Fibroblast of lung (primary cell): ENCODE data around the gene GZMH. TPM values are rescaled to one million over a fixed set of nuclear protein-coding genes. Genes with fewer than 3 reads are reported as not detected.

Source experiments
- DNase-seq, 2 donors: peaks; one replicate each; pipeline versions ENCODE4 v3.0.0 to v3.0.0-alpha.2; 2010; ENCODE audit warnings: low read depth in 2 of 2
- H2AFZ ChIP-seq: 2 replicates; pipeline ENCODE4 v1.5.1; 2012; ENCODE audit warnings: low read length, control low read depth, inconsistent platforms
- H3K27ac ChIP-seq: 2 replicates; pipeline ENCODE4 v1.5.1; 2011; ENCODE audit warnings: low read length, control low read depth; ENCODE audit not compliant: insufficient read depth
- H3K27me3 ChIP-seq: 2 replicates; pipeline ENCODE4 v1.5.1; 2011; ENCODE audit warnings: mild to moderate bottlenecking, low read length; ENCODE audit not compliant: control insufficient read depth, insufficient read depth
- H3K36me3 ChIP-seq: 2 replicates; pipeline ENCODE4 v1.5.1; 2011; ENCODE audit warnings: low read length; ENCODE audit not compliant: control insufficient read depth, insufficient read depth
- H3K4me1 ChIP-seq: 2 replicates; pipeline ENCODE4 v1.5.1; 2011; ENCODE audit warnings: low read length; ENCODE audit not compliant: control insufficient read depth, insufficient read depth; ENCODE audit errors: extremely low read depth
- H3K4me2 ChIP-seq: 2 replicates; pipeline ENCODE4 v1.5.1; 2011; ENCODE audit warnings: low read length, control low read depth; ENCODE audit not compliant: insufficient read depth; ENCODE audit errors: extremely low read depth
- H3K4me3 ChIP-seq, 4 experiments: fragments of 200-600 bp in 1 of 4; sonication (generic) in 1 of 4; replicated peaks in 1 of 4; 2 replicates each; pipeline ENCODE4 v1.5.1; 2011 to 2016; ENCODE audit warnings: low read length in 4 of 4, low read depth in 3 of 4, mild to moderate bottlenecking in 3 of 4, control low read depth in 2 of 4, inconsistent platforms in 1 of 4, mixed read lengths in 1 of 4; ENCODE audit not compliant: insufficient read depth in 1 of 4; ENCODE audit errors: control extremely low read depth in 1 of 4
- H3K79me2 ChIP-seq: 2 replicates; pipeline ENCODE4 v1.5.1; 2012; ENCODE audit warnings: mild to moderate bottlenecking, low read length, inconsistent platforms; ENCODE audit not compliant: control insufficient read depth, insufficient read depth
- H3K9ac ChIP-seq: 2 replicates; pipeline ENCODE4 v1.5.1; 2011; ENCODE audit warnings: mild to moderate bottlenecking, low read length, control low read depth; ENCODE audit not compliant: insufficient read depth
- H3K9me3 ChIP-seq: 2 replicates; pipeline ENCODE4 v1.5.1; 2012; ENCODE audit warnings: low read depth, low read length; ENCODE audit not compliant: control insufficient read depth, insufficient read depth
- H4K20me1 ChIP-seq: 2 replicates; pipeline ENCODE4 v1.5.1; 2011; ENCODE audit warnings: low read length; ENCODE audit not compliant: control insufficient read depth, insufficient read depth; ENCODE audit errors: extremely low read depth
- EZH2 ChIP-seq: IDR thresholded peaks from 2 replicates; pipeline ENCODE4 v1.5.1; 2012; ENCODE audit warnings: low read length, control low read depth, mild to moderate bottlenecking; ENCODE audit errors: missing control alignments
- polyA plus RNA-seq, 2 donors: library from polyadenylated mRNA; depleted of rRNA in 1 of 2; stranded (reverse) in 1 of 2; unstranded in 1 of 2; fragments of >200 nt; gene quantifications; 2 replicates each; pipeline ENCODE4 v1.2.1, GENCODE V29; 2011 to 2012; ENCODE audit warnings: missing spikeins in 1 of 2
- total RNA-seq: library from RNA; depleted of rRNA; stranded (reverse); fragments of >200 nt; gene quantifications from 2 replicates; pipeline ENCODE4 v1.2.1, GENCODE V29; 2014
- TF ChIP-seq, protein P1 (sequence below), 2 donors: IDR thresholded peaks in 1 of 2; conservative IDR thresholded peaks in 1 of 2; 1 replicate in 1 of 2; 2 replicates in 1 of 2; pipeline ENCODE4 v1.5.1; 2011 to 2012; ENCODE audit warnings: low read length in 2 of 2, control low read depth in 1 of 2, inconsistent platforms in 1 of 2, low read depth in 1 of 2, mild to moderate bottlenecking in 1 of 2

The GZMH gene
- total and polyA plus RNA-seq, 2 donors (not counting 1 experiment from before 2014, with no cell fraction given): not detected

DNA sequence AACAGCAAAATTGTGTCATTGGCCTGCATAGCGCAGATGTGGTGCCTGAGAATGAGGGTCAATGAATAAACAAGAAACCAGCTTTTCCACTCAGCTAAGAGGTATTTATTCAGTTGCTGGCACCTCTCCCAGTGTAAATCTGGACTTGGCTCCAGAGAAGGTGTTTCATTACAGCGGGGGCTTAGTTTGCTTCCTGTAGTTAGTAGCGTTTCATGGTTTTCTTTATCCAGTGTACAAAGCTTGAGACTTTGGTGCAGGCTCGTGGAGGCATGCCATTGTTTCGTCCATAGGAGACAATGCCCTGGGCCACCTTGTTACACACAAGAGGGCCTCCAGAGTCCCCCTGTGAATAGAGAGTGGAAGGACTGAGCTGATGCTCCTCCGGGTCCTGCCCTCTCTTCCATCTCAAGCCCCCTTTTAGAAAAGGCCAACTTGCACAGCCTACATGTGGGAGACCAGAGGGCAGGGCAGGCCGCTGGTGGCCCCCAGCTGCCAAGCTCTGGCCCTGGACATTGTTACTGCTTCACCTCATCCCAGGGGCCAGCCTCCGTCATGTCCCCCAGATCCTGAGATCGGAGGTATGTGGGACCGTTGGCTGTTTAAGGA, 21.5 kb upstream of the GZMH start:
- H3K4me1 ChIP-seq: no peaks in the 10 kb centered on the region
- no peaks in the 10 kb centered on the region for H3K27me3 ChIP-seq
- H3K36me3 ChIP-seq: no peaks in the 10 kb centered on the region
- no peak overlapping the region for H3K4me2 ChIP-seq
- peak in 1 of 2 donors; percentile 3 for DNase-seq
- TF ChIP-seq EZH2: no peak
- TF ChIP-seq, protein P1, sequence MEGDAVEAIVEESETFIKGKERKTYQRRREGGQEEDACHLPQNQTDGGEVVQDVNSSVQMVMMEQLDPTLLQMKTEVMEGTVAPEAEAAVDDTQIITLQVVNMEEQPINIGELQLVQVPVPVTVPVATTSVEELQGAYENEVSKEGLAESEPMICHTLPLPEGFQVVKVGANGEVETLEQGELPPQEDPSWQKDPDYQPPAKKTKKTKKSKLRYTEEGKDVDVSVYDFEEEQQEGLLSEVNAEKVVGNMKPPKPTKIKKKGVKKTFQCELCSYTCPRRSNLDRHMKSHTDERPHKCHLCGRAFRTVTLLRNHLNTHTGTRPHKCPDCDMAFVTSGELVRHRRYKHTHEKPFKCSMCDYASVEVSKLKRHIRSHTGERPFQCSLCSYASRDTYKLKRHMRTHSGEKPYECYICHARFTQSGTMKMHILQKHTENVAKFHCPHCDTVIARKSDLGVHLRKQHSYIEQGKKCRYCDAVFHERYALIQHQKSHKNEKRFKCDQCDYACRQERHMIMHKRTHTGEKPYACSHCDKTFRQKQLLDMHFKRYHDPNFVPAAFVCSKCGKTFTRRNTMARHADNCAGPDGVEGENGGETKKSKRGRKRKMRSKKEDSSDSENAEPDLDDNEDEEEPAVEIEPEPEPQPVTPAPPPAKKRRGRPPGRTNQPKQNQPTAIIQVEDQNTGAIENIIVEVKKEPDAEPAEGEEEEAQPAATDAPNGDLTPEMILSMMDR (conservative IDR thresholded peaks at IDR 0.05 in 1 of 2, IDR thresholded peaks at IDR 0.05 in 1 of 2; ENCODE audit: low read depth in 1 of 2, low read length in 2 of 2): no peak
- H4K20me1 ChIP-seq: no peaks in the 10 kb centered on the region
- H3K9me3 ChIP-seq: no peaks in the 10 kb centered on the region
- no peak overlapping the region for H3K9ac ChIP-seq
- H2AFZ ChIP-seq: no peak overlapping the region
- no peaks in the 10 kb centered on the region for H3K79me2 ChIP-seq
- no peak overlapping the region for H3K27ac ChIP-seq
- no peak overlapping the region for H3K4me3 ChIP-seq

DNA sequence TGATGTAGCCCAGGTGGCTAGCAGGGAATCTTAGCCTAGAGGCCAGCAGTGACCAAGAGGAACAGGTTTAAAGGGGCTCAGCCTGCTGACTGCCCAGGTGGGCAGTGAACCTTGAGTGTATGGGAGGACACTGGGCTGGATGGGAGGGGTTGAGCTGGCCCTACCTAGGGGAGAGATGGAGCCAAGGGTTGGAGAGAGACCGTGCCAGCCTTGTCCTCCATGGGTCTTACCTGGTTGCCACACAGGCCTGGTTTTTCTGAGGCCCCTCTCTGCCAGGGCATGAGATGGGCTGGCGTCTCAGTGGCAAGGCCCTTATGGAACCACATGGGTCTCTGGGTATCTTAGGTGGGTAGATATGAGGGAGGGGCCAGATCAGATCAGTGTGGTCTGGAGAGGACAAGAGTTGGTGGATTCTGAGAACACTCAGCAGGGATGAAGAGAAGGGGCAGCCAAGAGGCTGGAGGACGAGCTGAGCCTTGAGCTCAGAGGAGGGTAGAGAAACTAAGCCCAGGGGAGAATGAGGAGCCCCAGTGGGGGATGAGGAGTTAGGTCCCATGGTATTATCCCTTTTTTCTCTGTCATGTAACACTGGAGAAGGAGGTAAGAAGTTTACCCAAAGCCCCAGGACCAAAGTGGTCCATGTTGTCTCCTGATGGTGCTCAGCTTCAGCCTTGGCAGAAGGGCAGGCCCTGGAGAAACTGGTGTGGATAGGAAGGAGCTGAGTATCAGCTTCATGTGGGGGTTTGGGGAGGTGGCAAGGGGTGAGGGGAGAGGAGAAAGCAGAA, 20.8 kb upstream of the GZMH start:
- Histone ChIP-seq H3K9me3 (no peaks in the 10 kb centered on the region), H3K79me2 (no peaks in the 10 kb centered on the region), H3K27ac (no peak overlapping the region), H2AFZ (no peak overlapping the region), H3K36me3 (no peaks in the 10 kb centered on the region), H3K4me3 (no peak overlapping the region), H3K9ac (no peak overlapping the region), H3K4me2 (no peak overlapping the region), H4K20me1 (no peaks in the 10 kb centered on the region), H3K27me3 (no peaks in the 10 kb centered on the region), H3K4me1 (no peaks in the 10 kb centered on the region)
- DNase-seq: no peak
- TF ChIP-seq, protein P1 (conservative IDR thresholded peaks at IDR 0.05 in 1 of 2, IDR thresholded peaks at IDR 0.05 in 1 of 2; ENCODE audit: low read depth in 1 of 2, low read length in 2 of 2): no peak
- TF ChIP-seq EZH2: no peak

DNA sequence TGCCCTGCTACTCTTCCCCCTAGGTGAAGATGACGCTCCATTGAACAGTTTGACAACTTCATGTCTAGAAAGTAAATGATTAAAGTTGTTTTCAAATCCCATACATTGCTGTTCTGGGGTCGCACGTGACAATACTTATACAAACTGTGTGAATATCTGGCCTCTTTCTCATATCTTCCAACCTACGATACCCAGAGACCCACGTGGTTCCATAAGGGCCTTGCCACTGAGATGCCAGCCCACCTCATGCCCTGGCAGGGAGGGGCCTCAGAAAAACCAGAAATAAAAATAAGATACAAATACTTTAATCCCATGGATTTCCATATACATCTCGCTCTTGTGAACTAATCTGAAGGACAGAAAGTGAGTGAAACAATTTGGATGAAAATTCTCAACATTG, 20.0 kb upstream of the GZMH start:
- no peaks in the 10 kb centered on the region for H3K4me1 ChIP-seq
- no peak for DNase-seq
- H3K79me2 ChIP-seq: no peaks in the 10 kb centered on the region
- no peak overlapping the region for H3K9ac ChIP-seq
- H3K4me2 ChIP-seq: no peak overlapping the region
- H3K9me3 ChIP-seq: no peaks in the 10 kb centered on the region
- H3K36me3 ChIP-seq: no peaks in the 10 kb centered on the region
- H4K20me1 ChIP-seq: no peaks in the 10 kb centered on the region
- H3K4me3 ChIP-seq: no peak overlapping the region
- H3K27ac ChIP-seq: no peak overlapping the region
- no peak for TF ChIP-seq EZH2
- TF ChIP-seq, protein P1 (conservative IDR thresholded peaks at IDR 0.05 in 1 of 2, IDR thresholded peaks at IDR 0.05 in 1 of 2; ENCODE audit: low read depth in 1 of 2, low read length in 2 of 2): no peak
- no peak overlapping the region for H2AFZ ChIP-seq
- no peaks in the 10 kb centered on the region for H3K27me3 ChIP-seq
